B cell (primary cell): ENCODE data around the gene HOXC4.

Experiments
- CTCF ChIP-seq: fragments of 200-600 bp; IDR thresholded peaks from one replicate; pipeline ENCODE4 v1.8.0; 2022; ENCODE audit warnings: antibody characterized with exemption, mild to moderate bottlenecking
- EZH2 ChIP-seq: IDR thresholded peaks from 2 replicates; pipeline ENCODE4 v1.6.1; 2012; ENCODE audit warnings: borderline replicate concordance, low read depth, mild to moderate bottlenecking, moderate library complexity, low read length; ENCODE audit not compliant: insufficient read depth, poor library complexity, severe bottlenecking

GRCh38 chr12:54024581-54025305 is 28.9 kb upstream of the HOXC4 start:
- TF ChIP-seq EZH2 (no peak), CTCF (no peak)
